Gastroesophageal sphincter (tissue), 3 donors: ENCODE results near the gene KRTAP29-1.
"Not testable (repeated sequence)": the region's sequence is repeated elsewhere in the genome, so short reads cannot be mapped to it uniquely, and the experiment has no call there.

ENCODE experiments used
- POLR2A ChIP-seq, 2 donors: fragments of 450-650 bp; IDR thresholded peaks; one replicate each; pipeline ENCODE4 v1.6.1; 2017; ENCODE audit warnings: antibody characterized with exemption in 2 of 2, mild to moderate bottlenecking in 2 of 2, moderate library complexity in 1 of 2
- POLR2AphosphoS5 ChIP-seq: sonication (generic); formaldehyde crosslinking; IDR thresholded peaks from one replicate; pipeline ENCODE4 v1.6.1; 2017; ENCODE audit warnings: antibody characterized with exemption
- TF ChIP-seq, protein P1 (sequence below), 4 experiments: fragments of 200-600 bp in 2 of 4; fragments of 450-650 bp in 2 of 4; sonication (generic) in 1 of 4; IDR thresholded peaks; one replicate each; pipeline ENCODE4 v1.5.1; 2017 to 2019; ENCODE audit warnings: antibody characterized with exemption in 4 of 4, mild to moderate bottlenecking in 2 of 4, moderate library complexity in 2 of 4

DNA sequence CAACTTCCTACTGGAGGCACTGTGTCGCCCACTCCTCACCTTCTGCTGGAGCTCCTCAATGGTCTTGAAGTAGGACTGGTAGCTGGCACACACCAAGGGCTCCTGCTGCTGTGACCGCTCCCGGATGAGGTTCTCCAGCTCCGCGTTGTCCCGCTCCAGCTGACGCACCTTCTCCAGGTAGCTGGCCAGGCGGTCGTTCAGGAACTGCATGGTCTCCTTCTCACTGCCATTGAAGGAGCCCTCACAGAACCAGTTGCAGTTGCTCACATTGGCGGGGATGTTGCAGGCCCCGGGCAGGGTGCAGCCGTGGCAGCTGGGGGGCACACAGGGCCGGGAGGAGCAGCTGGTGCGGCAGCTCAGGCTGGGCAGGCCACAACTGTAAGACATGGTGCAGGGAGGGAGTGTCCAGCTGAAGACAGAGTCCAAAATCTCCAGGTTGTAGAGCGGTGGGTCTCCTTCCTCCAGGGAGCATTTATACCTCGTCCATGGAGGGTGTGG is 47.8 kb upstream of the KRTAP29-1 start, which contains the start of gene KRT33A:
- not testable (repeated sequence) for TF ChIP-seq POLR2A (IDR thresholded peaks at IDR 0.05); POLR2AphosphoS5
- TF ChIP-seq, protein P1, sequence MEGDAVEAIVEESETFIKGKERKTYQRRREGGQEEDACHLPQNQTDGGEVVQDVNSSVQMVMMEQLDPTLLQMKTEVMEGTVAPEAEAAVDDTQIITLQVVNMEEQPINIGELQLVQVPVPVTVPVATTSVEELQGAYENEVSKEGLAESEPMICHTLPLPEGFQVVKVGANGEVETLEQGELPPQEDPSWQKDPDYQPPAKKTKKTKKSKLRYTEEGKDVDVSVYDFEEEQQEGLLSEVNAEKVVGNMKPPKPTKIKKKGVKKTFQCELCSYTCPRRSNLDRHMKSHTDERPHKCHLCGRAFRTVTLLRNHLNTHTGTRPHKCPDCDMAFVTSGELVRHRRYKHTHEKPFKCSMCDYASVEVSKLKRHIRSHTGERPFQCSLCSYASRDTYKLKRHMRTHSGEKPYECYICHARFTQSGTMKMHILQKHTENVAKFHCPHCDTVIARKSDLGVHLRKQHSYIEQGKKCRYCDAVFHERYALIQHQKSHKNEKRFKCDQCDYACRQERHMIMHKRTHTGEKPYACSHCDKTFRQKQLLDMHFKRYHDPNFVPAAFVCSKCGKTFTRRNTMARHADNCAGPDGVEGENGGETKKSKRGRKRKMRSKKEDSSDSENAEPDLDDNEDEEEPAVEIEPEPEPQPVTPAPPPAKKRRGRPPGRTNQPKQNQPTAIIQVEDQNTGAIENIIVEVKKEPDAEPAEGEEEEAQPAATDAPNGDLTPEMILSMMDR (IDR thresholded peaks at IDR 0.05) = not testable (repeated sequence)
